Osteoblast (primary cell): Measurements from ENCODE around the gene C15orf62. TPM values are rescaled to one million over a fixed set of nuclear protein-coding genes. Genes with fewer than 3 reads are reported as not detected.

Experiments used
- DNase-seq: peaks from one replicate; pipeline ENCODE4 v3.0.0; 2011; ENCODE audit warnings: low spot score, mixed read lengths; ENCODE audit not compliant: insufficient read length; ENCODE audit errors: missing footprints
- H2AFZ ChIP-seq: 2 replicates; pipeline ENCODE4 v1.6.0; 2011; ENCODE audit warnings: mild to moderate bottlenecking, low read length
- H3K27ac ChIP-seq: 2 replicates; pipeline ENCODE4 v1.5.1; 2011; ENCODE audit warnings: mild to moderate bottlenecking, low read depth, low read length, moderate library complexity
- H3K27me3 ChIP-seq: 2 replicates; pipeline ENCODE4 v1.6.0; 2012; ENCODE audit warnings: mild to moderate bottlenecking, control low read depth, inconsistent platforms, low read length, moderate library complexity; ENCODE audit not compliant: insufficient read depth
- H3K36me3 ChIP-seq: 2 replicates; pipeline ENCODE4 v1.5.1; 2011; ENCODE audit warnings: mild to moderate bottlenecking, low read length, control low read depth, moderate library complexity; ENCODE audit not compliant: insufficient read depth
- H3K4me1 ChIP-seq: 2 replicates; pipeline ENCODE4 v1.5.1; 2011; ENCODE audit warnings: mild to moderate bottlenecking, low read length, control low read depth, moderate library complexity; ENCODE audit not compliant: insufficient read depth
- H3K4me2 ChIP-seq: 2 replicates; pipeline ENCODE4 v1.6.0; 2011; ENCODE audit warnings: mild to moderate bottlenecking, low read length; ENCODE audit not compliant: insufficient read depth
- H3K4me3 ChIP-seq: fragments of 200-600 bp; sonication (generic); 3 replicates; pipeline ENCODE4 v1.5.1; 2012; ENCODE audit warnings: mild to moderate bottlenecking, low read length, inconsistent platforms; ENCODE audit not compliant: insufficient read depth
- H3K79me2 ChIP-seq: 2 replicates; pipeline ENCODE4 v1.6.0; 2012; ENCODE audit warnings: mild to moderate bottlenecking, low read length, control low read depth, inconsistent platforms; ENCODE audit not compliant: insufficient read depth
- H3K9me3 ChIP-seq: 2 replicates; pipeline ENCODE4 v1.5.1; 2011; ENCODE audit warnings: low read depth, low read length, control low read depth
- H4K20me1 ChIP-seq: 2 replicates; pipeline ENCODE4 v1.6.0; 2012; ENCODE audit warnings: mild to moderate bottlenecking, low read length, control low read depth; ENCODE audit not compliant: insufficient read depth
- CTCF ChIP-seq: IDR thresholded peaks from 2 replicates; pipeline ENCODE4 v1.5.1; 2011; ENCODE audit warnings: mild to moderate bottlenecking, low read depth, low read length, moderate library complexity; ENCODE audit errors: extremely low read depth
- total RNA-seq: library from RNA; depleted of rRNA; stranded (reverse); fragments of >200 nt; gene quantifications from 2 replicates; pipeline ENCODE4 v1.2.3, GENCODE V29; 2012

Gene C15orf62
- total RNA-seq, 1 donor, result under 0.01 TPM

DNA sequence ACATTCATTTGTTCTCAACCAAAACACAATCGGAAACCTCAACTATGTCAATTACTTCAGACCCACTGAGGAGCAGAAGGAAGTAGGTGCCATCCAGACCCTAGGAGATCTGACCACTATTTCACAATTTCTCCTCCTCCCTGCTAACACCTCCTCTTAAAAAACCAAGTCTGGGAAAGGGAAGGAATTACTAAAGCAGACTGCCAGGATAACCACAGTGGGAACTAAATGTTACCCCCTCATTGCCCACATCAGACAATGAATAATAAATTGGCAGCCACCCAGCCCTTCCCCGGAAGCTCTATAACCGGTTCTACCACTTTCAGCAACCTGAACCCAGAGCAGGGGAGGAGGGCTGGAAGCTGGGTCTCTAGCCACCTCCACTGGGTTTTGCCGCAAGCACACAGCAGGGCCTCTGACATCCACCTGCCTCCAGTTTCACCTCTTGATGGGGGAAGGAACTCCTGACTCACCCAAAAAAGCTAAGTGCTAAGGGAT lies 17.6 kb downstream of the C15orf62 start:
- peaks cover 22% of the 10 kb centered on the region for H3K4me1 ChIP-seq
- H3K27me3 ChIP-seq, result no peaks in the 10 kb centered on the region
- H3K79me2 ChIP-seq, result peaks cover 60% of the 10 kb centered on the region
- H3K9me3 ChIP-seq, result no peaks in the 10 kb centered on the region
- no peak for DNase-seq
- H4K20me1 ChIP-seq, result peaks cover 45% of the 10 kb centered on the region
- no peak overlapping the region for H2AFZ ChIP-seq
- H3K4me3 ChIP-seq, result no peak overlapping the region
- H3K36me3 ChIP-seq, result peaks cover 7% of the 10 kb centered on the region
- peak overlapping the region; percentile 39 for H3K4me2 ChIP-seq
- peak overlapping the region; percentile 59 for H3K27ac ChIP-seq
- no peak for TF ChIP-seq CTCF

GRCh38 chr15:40787991-40788390 lies 18.2 kb downstream of the C15orf62 start:
- Histone ChIP-seq H3K4me1 (peaks cover 25% of the 10 kb centered on the region), H4K20me1 (peaks cover 39% of the 10 kb centered on the region), H3K36me3 (peaks cover 7% of the 10 kb centered on the region), H3K9me3 (no peaks in the 10 kb centered on the region), H3K27ac (peak overlapping the region; percentile 59), H3K4me2 (peak overlapping the region; percentile 39), H2AFZ (no peak overlapping the region), H3K27me3 (no peaks in the 10 kb centered on the region), H3K4me3 (no peak overlapping the region), H3K79me2 (peaks cover 58% of the 10 kb centered on the region)
- no peak for TF ChIP-seq CTCF
- DNase-seq, result no peak

DNA sequence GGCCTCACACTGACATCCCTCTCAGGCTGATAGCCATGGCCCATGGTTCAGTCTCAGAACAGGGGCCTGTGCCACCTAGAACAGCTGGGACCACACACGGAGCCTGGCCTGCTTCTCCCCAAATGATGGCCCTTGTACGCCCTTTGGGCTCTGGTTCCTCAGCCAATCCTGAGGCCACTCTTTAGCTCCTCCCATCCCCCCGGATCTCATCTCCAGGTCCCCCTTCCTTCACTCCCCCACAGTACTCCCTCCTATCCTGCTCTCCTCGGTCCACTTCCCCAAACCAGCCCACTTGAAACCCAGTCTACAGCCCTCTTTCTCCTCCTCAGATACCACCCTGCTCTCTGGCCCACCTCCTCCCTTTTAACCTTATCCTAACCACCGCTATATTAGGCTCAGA lies 19.3 kb downstream of the C15orf62 start:
- no peak overlapping the region for H2AFZ ChIP-seq
- H4K20me1 ChIP-seq, result peaks cover 38% of the 10 kb centered on the region
- no peak for DNase-seq
- H3K4me1 ChIP-seq, result peaks cover 33% of the 10 kb centered on the region
- peaks cover 52% of the 10 kb centered on the region for H3K79me2 ChIP-seq
- no peak overlapping the region for H3K4me3 ChIP-seq
- no peak overlapping the region for H3K27ac ChIP-seq
- H3K36me3 ChIP-seq, result peaks cover 7% of the 10 kb centered on the region
- no peak overlapping the region for H3K4me2 ChIP-seq
- H3K9me3 ChIP-seq, result no peaks in the 10 kb centered on the region
- no peaks in the 10 kb centered on the region for H3K27me3 ChIP-seq
- TF ChIP-seq CTCF, result no peak

- Histone ChIP-seq H3K27me3 (no peaks in the 10 kb centered on the region), H3K9me3 (no peaks in the 10 kb centered on the region), H3K27ac (no peak overlapping the region), H3K36me3 (peaks cover 4% of the 10 kb centered on the region), H4K20me1 (peaks cover 35% of the 10 kb centered on the region), H2AFZ (no peak overlapping the region), H3K4me3 (no peak overlapping the region), H3K4me2 (no peak overlapping the region), H3K79me2 (peaks cover 53% of the 10 kb centered on the region), H3K4me1 (peaks cover 33% of the 10 kb centered on the region)
- no peak for TF ChIP-seq CTCF
- DNase-seq, result no peak
Observed at GRCh38 chr15:40789999-40790398, 20.2 kb downstream of the C15orf62 start.
